ENCODE measurements around the gene MTFMT.

The MTFMT gene

GRCh38 chr15:65006876-65007275 lies 22.6 kb downstream of the MTFMT start:
- TF ChIP-seq CTCF (IDR thresholded peaks at IDR 0.05; ENCODE audit: control insufficient read depth, insufficient read depth, low read depth, low read length, missing control alignments), result no peak
- H3K4me3 ChIP-seq (ENCODE audit: control insufficient read depth, low read depth, low read length), result no peak overlapping the region
- DNase-seq (ENCODE audit: low read depth), result no peak

GRCh38 chr15:65004993-65005392 lies 24.4 kb downstream of the MTFMT start:
- H3K4me3 ChIP-seq (ENCODE audit: control insufficient read depth, low read depth, low read length), result no peak overlapping the region
- DNase-seq (ENCODE audit: low read depth), result no peak
- TF ChIP-seq CTCF (IDR thresholded peaks at IDR 0.05; ENCODE audit: control insufficient read depth, insufficient read depth, low read depth, low read length, missing control alignments), result no peak

GRCh38 chr15:64997745-64998375 lies 31.6 kb downstream of the MTFMT start:
- DNase-seq (ENCODE audit: low read depth), result no peak
- no peak for TF ChIP-seq CTCF (IDR thresholded peaks at IDR 0.05; ENCODE audit: control insufficient read depth, insufficient read depth, low read depth, low read length, missing control alignments)
- no peak overlapping the region for H3K4me3 ChIP-seq (ENCODE audit: control insufficient read depth, low read depth, low read length)

DNA sequence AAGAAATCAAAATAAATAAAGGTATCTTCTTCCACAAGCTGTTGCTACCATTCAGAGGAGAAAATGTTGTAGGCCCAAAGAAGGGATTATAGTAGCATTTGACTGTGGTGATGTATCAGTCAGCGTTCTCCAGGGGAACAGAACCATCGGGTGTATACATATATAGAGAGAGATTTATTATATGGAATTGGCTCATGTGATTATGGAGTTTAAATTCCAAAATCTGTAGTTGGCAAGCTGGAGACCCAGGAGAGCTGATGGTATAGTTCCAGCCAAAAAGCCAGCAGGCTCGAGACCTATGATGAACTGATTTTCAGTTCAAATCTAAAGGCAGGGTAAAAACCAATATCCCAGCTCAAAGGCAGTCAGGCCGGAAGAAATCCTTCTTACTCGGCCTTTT lies 32.4 kb downstream of the MTFMT start:
- H3K4me3 ChIP-seq (ENCODE audit: control insufficient read depth, low read depth, low read length), result no peak overlapping the region
- no peak for DNase-seq (ENCODE audit: low read depth)
- no peak for TF ChIP-seq CTCF (IDR thresholded peaks at IDR 0.05; ENCODE audit: control insufficient read depth, insufficient read depth, low read depth, low read length, missing control alignments)

- TF ChIP-seq CTCF (IDR thresholded peaks at IDR 0.05; ENCODE audit: control insufficient read depth, insufficient read depth, low read depth, low read length, missing control alignments), result no peak
- no peak for DNase-seq (ENCODE audit: low read depth)
- H3K4me3 ChIP-seq (ENCODE audit: control insufficient read depth, low read depth, low read length), result no peak overlapping the region
Measured at GRCh38 chr15:64993290-64993689, 36.1 kb downstream of the MTFMT start.

GRCh38 chr15:64991536-64992135 lies 37.8 kb downstream of the MTFMT start:
- no peak overlapping the region for H3K4me3 ChIP-seq (ENCODE audit: control insufficient read depth, low read depth, low read length)
- no peak for DNase-seq (ENCODE audit: low read depth)
- no peak for TF ChIP-seq CTCF (IDR thresholded peaks at IDR 0.05; ENCODE audit: control insufficient read depth, insufficient read depth, low read depth, low read length, missing control alignments)

Measured in AG09309 (cell line).